LoVo (cell line): ENCODE results near the gene FIGNL1.

ENCODE experiments used
- DNase-seq: peaks from one replicate; pipeline ENCODE4 v3.0.0-alpha.2; 2016; ENCODE audit warnings: low spot score

The FIGNL1 gene

GRCh38 chr7:50427518-50427917 lies 22.6 kb downstream of the FIGNL1 start:
- DNase-seq = no peak

DNA sequence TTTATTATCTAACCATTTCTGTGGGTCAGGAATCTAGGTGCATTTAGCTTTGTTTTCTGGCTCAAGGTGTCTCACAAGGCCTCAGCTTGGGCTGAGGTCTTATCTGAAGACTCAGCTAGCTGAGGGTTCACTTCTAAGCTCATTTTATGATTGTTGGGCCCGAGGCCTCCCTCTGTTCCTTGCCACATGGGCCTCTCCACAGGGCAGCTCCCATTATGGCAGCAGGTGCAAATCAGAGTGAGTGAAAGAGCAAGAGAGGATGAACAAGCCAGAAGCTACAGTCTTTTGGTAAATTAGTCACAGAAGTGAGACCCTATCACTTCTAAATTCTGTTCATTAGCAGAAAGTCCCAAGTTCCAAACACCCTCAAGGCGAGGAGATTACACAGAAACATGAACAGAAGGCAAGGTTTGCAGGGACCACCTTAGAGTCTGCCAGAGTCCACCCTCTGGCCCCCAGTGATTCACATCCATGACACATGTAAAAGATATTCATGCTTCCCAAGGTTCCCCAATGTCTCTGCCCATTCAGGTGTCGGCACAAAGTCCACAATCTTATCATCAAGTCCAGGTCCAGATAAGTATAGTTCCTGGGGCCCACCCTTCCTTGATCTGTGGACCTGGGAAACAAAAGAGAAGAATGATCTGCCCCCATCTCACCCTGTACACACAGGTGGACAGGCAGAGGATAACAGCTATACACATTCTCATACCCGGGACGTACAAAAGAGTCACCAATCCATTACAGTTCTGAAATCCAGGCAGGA lies 23.7 kb downstream of the FIGNL1 start:
- DNase-seq = peak; percentile 15

DNA sequence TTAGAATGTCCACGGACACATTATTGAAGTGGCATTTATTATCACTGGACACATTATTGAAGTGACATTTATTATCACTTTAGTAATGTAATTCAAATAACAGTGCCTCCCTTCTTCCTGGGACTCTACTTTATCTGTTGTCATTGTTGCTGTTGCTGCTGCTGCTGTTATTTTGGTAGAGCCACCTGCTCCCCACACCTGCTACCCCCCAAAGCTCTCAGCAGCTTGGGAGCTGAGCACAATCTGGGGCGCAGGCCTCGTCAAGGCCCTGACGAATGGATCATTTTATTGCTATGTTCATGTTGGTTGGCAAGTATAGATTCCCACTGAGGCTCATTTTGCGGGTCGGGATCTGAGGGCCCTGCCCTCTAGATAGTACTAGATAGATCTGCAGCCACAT lies 24.8 kb downstream of the FIGNL1 start:
- DNase-seq = no peak

- no peak for DNase-seq
These were observed 26.3 kb downstream of the FIGNL1 start for GRCh38 chr7:50423860-50424259.

DNA sequence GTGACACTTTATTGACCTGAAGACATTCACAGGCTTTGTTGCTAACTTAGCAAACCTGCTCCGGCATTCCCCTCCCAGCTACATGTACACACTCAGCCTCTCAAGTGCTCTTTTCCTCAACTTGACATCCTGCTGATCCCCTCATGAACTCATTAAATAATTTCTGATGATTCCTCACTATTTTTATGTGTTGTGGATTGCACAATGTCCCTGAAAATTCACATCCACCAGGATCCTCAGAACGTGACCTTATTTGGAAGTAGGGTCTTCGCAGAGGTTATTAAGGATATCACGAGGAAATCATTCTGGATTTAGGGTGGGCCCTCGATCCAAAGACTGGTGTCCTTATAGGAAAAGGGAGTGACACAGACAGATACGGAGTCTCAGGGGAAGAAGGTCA lies 27.3 kb downstream of the FIGNL1 start:
- no peak for DNase-seq

DNA sequence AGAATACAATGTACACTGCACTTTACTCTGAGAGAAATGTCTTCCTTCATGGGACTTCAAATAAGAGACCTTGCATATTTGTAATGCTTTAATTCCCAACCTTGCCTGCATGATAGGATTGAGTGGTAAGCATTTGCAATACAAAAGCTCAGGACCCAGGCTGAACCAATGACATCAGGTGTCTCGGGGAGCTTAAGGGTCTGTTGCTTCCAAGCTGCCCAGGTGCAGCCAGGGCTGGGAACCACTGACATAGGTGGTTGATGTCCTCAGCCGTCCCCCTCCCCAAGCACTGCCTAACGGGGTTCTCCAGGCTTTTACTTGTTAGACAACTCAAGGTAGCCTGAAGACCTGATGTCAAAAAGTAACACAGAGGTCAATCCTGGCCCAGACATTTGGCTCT lies 29.1 kb downstream of the FIGNL1 start:
- no peak for DNase-seq

GRCh38 chr7:50418526-50419290 lies 31.4 kb downstream of the FIGNL1 start:
- no peak for DNase-seq

DNA sequence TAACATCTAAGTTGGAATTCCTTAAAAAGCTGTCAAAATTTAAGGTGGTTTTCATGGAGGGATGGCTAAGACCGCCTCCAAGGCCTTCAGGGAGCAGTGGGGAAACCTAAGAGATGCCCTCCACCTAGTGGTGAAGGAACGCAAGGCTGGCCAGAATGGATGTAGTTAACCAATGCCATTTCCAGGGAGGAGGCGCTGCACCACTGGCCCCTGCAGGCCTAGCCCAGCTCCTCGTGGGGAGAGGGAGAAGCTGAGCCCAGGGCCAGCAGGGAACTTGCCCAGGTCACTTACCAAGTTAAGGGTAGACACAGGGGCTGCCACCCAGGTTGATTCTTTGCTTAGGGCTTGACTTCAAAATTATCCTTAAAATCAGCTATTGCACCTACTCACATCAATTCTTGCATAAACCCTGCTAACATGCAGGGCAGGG lies 32.0 kb downstream of the FIGNL1 start:
- DNase-seq = peak; percentile 80

GRCh38 chr7:50416527-50417182 lies 33.5 kb downstream of the FIGNL1 start:
- DNase-seq = no peak

DNA sequence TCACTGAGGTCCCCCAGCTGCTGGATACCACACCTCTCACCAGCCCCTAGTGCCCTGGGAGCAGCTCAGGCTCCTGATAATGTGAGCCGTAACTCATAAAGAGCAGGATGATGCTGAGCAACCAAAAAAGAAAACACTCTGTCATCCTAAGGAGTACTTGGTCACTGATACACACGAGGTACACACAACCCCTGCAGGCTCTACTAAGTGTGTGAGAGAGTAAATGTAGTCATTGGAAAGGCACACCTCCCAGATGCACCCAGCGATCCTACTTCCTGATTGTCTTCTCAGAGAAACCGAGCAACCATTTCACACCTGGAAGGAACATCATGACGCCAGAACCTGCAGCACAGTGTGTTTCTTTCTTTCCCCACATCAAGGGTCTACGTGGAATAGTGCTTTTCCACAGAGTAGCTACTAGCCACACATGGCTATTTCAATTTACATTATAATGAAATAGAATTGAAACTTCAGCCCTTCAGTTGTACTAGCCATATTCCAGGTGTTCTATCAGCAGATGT lies 34.2 kb downstream of the FIGNL1 start:
- no peak for DNase-seq

DNA sequence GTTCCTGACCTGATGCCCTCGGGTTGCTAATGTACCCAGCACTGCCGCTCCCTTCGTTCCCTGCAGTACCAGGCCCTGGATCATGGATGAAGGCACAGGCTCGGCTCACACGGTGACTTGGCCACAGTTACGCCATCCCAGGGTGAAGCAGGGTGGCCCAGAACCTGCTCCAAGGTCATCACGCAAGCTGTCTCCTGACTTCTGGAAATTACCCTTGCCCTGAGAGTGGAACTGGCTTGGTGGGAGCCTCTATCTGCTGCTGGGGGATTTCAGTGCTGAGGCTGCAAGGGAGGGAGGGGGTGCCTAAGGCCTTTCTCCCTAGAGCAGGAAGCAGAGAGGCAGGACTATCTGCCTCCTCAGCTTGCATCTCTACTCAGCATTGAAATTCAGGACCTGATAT lies 36.6 kb downstream of the FIGNL1 start:
- no peak for DNase-seq

- no peak for DNase-seq
These were observed 37.2 kb downstream of the FIGNL1 start for GRCh38 chr7:50412973-50413372.

DNA sequence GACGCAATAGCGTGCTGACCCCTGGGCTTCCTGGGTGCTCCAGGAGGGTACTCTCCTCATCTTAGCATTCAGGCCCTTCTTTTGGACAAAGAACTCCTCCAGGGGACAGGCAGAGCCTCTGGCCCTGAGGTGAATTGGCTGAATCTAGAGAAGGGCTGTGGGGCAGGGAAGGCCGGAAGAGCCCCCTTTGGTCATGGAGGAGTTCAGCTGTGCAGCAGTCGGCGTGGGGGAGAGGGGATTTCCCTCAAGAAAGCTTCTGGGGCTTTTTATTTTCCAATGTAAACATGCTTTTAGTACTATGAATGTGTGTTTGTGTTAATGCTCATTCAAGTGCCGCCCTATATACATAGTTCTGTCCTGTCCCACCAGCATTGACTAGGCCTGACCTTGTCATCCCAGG lies 38.8 kb downstream of the FIGNL1 start:
- no peak for DNase-seq

GRCh38 chr7:50409856-50410745 lies 40.0 kb downstream of the FIGNL1 start:
- no peak for DNase-seq

DNA sequence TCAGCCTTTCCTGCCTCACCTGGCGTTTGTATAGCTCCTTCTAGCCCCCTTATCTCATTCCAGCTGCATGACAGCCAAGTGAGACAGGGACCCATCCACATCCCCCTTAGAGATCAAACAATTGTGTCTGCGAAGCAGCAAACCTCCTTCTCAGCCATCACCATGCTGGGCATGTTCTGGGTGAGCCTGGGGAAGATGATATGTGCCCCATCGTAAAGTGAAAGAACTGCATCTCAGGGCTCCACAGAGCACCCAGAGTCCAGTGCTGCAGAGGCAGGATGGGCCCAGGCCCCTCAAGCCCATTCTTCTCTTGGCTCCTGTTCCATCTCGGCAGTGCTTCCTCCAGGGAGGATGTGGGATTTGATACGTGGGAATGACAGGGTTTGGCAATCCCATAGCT lies 43.2 kb downstream of the FIGNL1 start:
- no peak for DNase-seq

DNA sequence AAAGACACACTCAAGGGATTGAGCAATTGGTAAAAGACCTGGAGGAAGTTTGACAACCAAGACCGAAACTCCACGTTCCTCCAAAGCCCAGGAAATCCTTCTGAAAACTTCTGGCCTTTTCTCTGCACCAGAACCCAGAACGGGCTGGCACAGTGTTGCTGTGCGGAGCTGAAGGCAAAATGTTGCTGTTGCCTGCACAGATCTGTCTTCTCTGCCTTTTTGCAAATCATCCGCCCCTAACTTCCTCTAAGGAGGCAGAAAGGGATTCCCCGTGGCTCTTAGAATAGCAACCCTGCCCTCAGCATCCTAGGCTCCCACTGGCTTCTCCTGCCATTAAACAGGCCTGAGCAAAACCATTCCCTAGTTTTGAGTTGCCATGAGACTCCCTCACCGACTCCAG lies 44.9 kb downstream of the FIGNL1 start:
- no peak for DNase-seq

GRCh38 chr7:50404392-50404791 lies 45.8 kb downstream of the FIGNL1 start:
- DNase-seq = no peak

- DNase-seq = no peak
These were observed 50.0 kb downstream of the FIGNL1 start for GRCh38 chr7:50400114-50400513.

DNA sequence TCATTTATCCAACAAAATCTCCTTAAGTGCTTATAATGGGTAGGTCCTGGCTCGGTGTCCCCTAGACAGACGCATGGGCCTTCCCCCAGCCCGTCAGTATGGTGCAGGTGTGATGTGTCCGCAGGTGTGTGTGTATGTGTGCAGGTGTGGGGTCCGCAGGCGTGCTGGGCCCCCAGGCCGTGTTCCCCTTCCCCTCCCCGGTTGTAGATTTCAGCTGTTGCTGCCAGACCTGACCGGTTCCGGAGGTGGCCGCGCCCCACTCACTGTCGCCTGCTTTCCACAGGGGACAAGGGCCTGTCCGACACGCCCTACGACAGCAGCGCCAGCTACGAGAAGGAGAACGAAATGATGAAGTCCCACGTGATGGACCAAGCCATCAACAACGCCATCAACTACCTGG lies 50.5 kb downstream of the FIGNL1 start:
- no peak for DNase-seq

DNA sequence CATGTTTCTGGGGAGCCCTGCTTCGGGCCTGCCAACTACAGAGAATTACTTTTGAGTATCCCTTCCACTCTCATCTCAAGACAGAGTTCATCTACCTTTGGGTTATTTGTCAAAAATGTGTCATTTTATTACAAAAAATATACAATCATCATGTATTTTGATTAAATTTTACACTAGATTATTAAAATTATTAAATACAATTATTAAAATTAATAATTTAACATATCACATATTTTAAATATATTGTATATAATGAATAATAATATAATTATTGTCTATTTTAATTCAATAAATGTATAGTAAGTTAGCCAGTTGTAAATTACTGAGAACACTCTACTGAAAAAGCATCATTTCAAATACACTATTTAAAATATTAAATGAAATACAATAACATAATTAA lies 50.9 kb downstream of the FIGNL1 start:
- no peak for DNase-seq

DNA sequence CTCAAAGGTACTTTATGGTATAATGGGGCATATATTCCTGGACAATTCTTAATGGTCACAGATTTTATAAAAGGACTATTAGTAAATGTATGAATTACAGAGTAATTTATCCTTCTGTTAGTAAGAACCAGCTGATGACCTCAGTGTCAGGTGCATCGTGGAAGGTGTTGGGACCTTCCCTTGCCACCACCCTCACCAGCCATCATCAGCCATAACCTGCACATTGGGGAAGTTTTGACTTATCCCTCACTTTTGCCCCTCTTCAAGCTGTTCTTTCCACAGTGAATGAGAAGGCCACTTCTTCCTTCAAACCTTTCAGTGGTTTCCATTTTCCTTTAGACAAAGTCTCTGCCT lies 52.2 kb downstream of the FIGNL1 start:
- no peak for DNase-seq
